NCI-H1930 (cell line): Measurements from ENCODE around the gene STAT5A.
"Not testable (repeated sequence)": the region's sequence is repeated elsewhere in the genome, so short reads cannot be mapped to it uniquely, and the experiment has no call there.

ENCODE experiments used
- DNase-seq, 2 experiments: peaks; one replicate each; lab custom pipeline; 2025; lab: John Stamatoyannopoulos, UW

Gene STAT5A

DNA sequence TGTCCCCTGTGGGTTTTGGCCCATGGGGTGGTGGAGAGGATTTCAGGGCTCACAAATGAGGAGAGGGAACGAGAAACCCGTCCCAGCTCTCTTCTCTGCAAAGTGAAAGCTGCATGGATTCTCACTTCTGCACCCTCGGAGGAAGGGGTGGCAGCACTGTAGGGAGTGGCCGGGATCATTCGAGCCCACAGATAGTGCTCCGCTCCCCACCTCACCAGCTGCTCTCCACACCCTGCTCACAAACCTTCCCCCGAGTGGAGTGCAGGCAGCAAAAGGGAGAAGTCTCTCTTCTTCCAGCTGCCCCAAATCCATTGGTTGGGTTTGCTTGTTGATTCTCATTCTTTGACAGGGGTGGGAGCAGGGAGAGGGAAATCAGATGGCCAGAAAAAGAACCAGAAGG is 20.1 kb downstream of the STAT5A start:
- no peak for DNase-seq

DNA sequence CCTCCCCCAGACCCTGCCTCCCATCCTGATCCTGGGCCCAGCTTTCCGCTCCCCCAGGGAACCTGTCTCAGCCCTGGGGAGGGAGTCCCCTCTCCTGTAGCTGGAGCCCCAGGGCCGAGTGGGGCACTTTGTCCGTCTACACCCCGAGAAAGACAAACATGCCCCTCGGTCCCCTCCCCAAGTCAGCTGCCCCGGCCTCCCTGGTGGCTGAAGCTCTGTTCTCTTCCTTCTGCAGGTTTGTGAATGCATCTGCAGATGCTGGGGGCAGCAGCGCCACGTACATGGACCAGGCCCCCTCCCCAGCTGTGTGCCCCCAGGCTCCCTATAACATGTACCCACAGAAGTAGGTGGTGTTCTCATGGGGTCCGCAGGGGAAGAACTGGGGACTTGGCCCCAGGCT is 20.8 kb downstream of the STAT5A start:
- DNase-seq, result no peak

- DNase-seq, result no peak
Measured at GRCh38 chr17:42309986-42310786, 21.9 kb downstream of the STAT5A start.

DNA sequence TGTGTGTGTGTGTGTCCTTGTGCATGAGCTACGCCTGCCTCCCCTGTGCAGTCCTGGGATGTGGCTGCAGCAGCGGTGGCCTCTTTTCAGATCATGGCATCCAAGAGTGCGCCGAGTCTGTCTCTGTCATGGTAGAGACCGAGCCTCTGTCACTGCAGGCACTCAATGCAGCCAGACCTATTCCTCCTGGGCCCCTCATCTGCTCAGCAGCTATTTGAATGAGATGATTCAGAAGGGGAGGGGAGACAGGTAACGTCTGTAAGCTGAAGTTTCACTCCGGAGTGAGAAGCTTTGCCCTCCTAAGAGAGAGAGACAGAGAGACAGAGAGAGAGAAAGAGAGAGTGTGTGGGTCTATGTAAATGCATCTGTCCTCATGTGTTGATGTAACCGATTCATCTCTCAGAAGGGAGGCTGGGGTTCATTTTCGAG is 22.5 kb downstream of the STAT5A start:
- DNase-seq, result no peak

DNA sequence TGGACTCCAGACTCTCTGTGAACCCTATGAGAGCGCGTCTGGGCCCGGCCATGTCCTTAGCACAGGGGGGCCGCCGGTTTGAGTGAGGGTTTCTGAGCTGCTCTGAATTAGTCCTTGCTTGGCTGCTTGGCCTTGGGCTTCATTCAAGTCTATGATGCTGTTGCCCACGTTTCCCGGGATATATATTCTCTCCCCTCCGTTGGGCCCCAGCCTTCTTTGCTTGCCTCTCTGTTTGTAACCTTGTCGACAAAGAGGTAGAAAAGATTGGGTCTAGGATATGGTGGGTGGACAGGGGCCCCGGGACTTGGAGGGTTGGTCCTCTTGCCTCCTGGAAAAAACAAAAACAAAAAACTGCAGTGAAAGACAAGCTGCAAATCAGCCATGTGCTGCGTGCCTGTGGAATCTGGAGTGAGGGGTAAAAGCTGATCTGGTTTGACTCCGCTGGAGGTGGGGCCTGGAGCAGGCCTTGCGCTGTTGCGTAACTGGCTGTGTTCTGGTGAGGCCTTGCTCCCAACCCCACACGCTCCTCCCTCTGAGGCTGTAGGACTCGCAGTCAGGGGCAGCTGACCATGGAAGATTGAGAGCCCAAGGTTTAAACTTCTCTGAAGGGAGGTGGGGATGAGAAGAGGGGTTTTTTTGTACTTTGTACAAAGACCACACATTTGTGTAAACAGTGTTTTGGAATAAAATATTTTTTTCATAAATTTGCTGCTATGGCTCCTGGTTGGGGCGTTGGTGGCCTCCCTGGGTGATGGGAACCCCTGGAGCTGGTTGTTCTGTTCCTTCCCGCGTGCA is 23.1 kb downstream of the STAT5A start:
- no peak for DNase-seq

DNA sequence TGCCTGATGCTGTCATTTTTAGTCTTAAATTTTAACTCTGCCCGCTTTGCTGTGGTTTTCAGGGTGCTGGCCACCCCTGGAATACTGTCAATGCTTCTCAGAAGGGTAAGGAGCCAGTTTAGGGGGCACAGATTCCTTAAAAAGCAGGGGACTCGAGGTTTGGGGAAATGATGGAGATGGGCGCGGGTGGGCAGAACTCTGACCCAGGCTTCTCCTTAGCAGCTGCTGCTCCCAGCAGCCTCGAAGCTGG is 23.7 kb downstream of the STAT5A start:
- DNase-seq, result no peak

GRCh38 chr17:42312285-42313130 is 24.2 kb downstream of the STAT5A start:
- DNase-seq, result peak; percentile 66 to 71

DNA sequence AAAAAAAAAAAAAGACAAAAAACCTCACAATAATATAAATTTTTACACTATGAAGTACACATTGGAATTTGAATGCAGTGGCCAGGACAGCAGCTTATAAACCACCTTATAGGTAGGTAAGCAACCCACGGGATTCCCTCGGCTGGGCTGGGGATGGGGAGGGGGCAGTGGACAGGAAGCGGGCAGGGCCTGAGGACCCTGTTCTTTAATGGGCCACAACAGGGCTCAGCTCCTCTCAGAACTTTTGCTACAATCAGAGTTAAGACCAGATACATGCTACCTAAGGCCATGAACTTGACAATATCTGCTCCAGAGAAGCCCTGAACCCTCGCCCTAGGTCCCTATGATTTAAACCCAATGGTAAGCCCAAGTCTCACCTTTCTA is 25.1 kb downstream of the STAT5A start:
- DNase-seq, result no peak

DNA sequence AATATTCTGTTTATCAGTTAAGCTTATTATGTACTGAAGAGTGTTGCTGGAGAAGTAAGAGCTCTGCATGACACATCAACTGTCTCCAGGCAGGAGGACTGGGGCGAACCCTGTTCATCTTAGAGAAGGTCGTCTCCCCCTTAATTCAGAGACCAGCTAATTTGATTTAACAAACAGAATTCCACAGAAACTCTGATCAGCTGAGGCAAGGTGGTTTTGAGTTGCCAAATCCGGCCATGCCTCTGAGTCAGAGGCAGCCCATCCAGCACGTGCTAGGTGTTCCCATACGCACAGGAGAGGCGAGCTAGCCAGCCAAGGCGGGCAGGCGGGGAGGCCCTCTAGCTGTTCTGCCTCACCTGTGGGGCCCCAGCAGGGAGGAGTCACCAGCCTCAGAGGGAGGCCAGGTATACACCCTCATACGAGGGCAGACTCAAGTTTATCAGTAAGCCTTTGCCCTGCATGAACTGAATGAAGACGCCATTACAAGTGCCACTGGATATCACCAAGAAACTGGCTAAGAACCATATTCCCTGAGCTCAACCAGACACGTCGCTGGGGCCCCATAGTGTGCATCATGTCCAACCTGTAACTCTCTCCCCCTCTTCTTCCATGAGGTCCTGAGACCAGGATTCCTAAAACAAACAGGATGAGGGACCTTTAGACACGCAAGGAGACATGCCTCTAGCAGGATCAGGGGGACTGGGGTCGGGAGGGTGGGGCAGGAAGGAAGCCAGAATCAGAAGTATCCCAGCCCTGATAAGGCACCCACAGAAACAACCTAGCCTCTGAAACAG is 25.7 kb downstream of the STAT5A start:
- DNase-seq, result no peak

GRCh38 chr17:42315402-42316156 is 27.3 kb downstream of the STAT5A start:
- no peak for DNase-seq

DNA sequence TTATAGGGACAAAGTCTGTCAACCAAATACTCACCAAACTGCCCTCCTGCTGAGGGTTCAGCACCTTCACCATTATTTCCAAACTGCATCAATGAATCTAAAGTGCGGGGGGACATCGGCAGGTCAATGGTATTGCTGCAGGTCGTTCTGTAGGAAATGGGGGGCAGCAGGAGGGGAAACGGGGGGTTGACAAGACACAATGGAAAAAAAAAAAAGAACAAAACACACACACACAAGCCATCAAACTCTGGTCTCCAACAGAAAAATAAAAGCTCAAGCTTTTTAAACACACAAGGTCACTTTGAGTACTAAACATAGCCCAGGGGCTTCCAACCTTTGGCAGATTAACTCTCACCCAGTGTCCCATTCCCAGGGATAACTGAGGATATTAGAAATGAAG is 28.5 kb downstream of the STAT5A start:
- no peak for DNase-seq

GRCh38 chr17:42317266-42317845 is 29.1 kb downstream of the STAT5A start:
- DNase-seq, result no peak

- not testable (repeated sequence) for DNase-seq
Measured at GRCh38 chr17:42317967-42318366, 29.7 kb downstream of the STAT5A start.

DNA sequence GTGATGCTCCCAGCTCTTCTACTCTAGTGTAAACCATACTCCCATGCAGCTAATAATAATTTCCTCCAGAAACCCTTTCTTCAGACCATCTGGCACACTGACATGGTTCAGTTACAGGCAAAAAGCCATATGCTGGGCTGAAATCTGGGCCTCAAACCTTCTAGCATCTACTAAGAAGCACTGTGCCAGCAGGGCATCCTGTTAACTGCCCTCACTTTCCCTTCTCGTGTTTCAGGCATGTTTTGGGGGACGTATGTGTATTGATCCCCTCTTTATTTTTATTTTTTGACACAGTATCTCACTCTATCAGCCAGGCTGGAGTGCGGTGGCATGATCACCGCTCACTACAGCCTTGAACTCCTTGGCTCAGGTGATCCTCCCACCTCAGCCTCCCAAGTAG is 33.3 kb downstream of the STAT5A start:
- no peak for DNase-seq

DNA sequence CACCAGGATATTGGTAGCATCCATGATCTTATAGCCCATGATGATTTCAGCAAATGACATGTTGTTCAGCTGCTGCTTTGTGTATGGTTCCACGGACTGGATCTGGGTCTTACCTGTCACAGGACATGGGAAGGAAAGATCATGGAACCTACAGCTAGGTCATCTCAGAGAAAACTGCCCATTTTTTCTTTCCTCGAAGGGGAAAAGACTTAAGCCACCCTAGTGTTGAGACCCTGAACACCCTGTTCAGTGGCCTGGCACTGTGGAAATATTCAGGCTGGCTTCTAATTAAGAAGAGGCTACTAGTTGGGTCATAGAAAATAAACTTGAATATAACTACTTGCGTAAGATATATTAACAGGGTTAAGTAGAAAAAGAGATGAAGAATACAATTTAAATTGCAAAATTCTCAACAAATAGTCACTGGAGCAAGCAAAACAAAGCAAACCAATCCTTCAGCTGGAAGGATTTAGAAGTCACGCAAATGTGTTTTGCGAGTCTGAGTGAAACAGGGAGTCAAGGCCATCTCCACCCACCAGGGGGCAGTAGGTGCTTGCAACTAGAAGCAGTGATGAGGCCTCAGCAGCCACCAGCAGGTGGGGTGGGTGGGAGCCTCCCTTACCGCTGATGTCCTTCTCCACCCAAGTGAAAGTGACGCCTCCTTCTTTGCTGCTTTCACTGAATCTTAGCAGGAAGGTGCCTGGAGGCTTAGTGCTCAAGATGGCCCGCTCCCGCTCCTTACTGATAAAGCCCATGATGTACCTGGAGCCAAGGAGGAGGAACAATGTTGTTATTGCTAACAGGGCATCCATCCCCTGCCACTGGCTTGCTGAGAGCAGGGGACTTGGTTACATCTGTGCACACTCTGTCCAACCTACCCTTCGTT is 34.3 kb downstream of the STAT5A start:
- peak; percentile 67 to 87 for DNase-seq

DNA sequence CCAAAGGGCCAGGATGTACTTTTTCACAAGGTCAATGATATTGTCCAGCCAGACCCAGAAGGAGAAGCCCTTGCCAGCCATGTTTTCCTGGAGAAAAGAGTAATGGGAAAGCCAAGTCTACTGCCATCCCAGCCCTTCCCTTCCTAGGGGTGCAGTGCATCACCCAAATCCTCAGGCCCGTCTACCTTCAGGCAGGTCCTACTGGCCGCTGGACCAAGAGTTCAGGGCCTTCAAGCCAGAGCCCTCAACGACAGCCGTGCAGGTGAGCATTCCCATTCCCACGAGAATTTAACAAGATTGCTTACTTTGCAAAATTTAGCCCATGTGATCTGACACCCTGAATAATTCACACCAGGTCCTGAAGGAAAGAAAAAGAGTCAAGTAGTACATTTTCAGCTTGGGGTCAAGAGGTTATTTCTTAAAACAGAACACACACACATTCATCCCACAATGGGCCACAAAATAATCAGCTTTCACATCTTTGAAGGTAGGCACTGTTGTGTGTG is 35.0 kb downstream of the STAT5A start:
- DNase-seq, result no peak

GRCh38 chr17:42325026-42325425 is 36.7 kb downstream of the STAT5A start:
- no peak for DNase-seq

GRCh38 chr17:42329025-42329976 is 41.0 kb downstream of the STAT5A start:
- DNase-seq, result no peak
